Neural progenitor cell (in vitro differentiated cells): ENCODE data around the gene SLC25A12. TPM values are rescaled to one million over a fixed set of nuclear protein-coding genes. Genes with fewer than 3 reads are reported as not detected.

Source experiments
- DNase-seq: peaks from one replicate; pipeline ENCODE4 v3.0.0-alpha.2; 2016; ENCODE audit warnings: low spot score
- H2AFZ ChIP-seq: fragments of 200-600 bp; sonication (generic); replicated peaks from 2 replicates; pipeline ENCODE4 v1.6.1; 2016; ENCODE audit warnings: antibody characterized with exemption
- H3F3A ChIP-seq: fragments of 200-600 bp; sonication (generic); 2 replicates; pipeline ENCODE4 v1.6.1; 2016; ENCODE audit warnings: antibody characterized with exemption, low read depth
- H3K27ac ChIP-seq: fragments of 200-600 bp; sonication (generic); 2 replicates; pipeline ENCODE4 v1.5.1; 2016; ENCODE audit warnings: mild to moderate bottlenecking
- H3K27me3 ChIP-seq: fragments of 200-600 bp; sonication (generic); 2 replicates; pipeline ENCODE4 v1.6.1; 2016; ENCODE audit warnings: mild to moderate bottlenecking, moderate library complexity
- H3K36me3 ChIP-seq: fragments of 200-600 bp; sonication (generic); 2 replicates; pipeline ENCODE4 v1.5.1; 2016
- H3K4me1 ChIP-seq: fragments of 200-600 bp; sonication (generic); 2 replicates; pipeline ENCODE4 v1.6.1; 2016; ENCODE audit warnings: mixed run types
- H3K4me2 ChIP-seq: fragments of 200-600 bp; sonication (generic); 2 replicates; pipeline ENCODE4 v1.6.1; 2016
- H3K4me3 ChIP-seq: fragments of 200-600 bp; sonication (generic); 2 replicates; pipeline ENCODE4 v1.5.1; 2016
- H3K79me2 ChIP-seq: fragments of 200-600 bp; sonication (generic); 2 replicates; pipeline ENCODE4 v1.6.1; 2016; ENCODE audit warnings: low read depth
- H3K9ac ChIP-seq: fragments of 200-600 bp; sonication (generic); 2 replicates; pipeline ENCODE4 v1.6.1; 2016
- H3K9me3 ChIP-seq: fragments of 200-600 bp; sonication (generic); 2 replicates; pipeline ENCODE4 v1.5.1; 2016; ENCODE audit warnings: low read depth
- H4K20me1 ChIP-seq: fragments of 200-600 bp; sonication (generic); 2 replicates; pipeline ENCODE4 v1.6.1; 2016; ENCODE audit warnings: low read depth
- H3K27ac Mint-ChIP-seq: 3 replicates; pipeline ENCODE4 v1.8.0; 2021; ENCODE audit warnings: mixed read lengths
- H3K27me3 Mint-ChIP-seq: 2 replicates; pipeline ENCODE4 v1.8.0; 2022; ENCODE audit warnings: low read depth, mild to moderate bottlenecking, inconsistent platforms, moderate library complexity, mixed read lengths; ENCODE audit not compliant: insufficient read depth
- H3K36me3 Mint-ChIP-seq: 3 replicates; pipeline ENCODE4 v1.8.0; 2021; ENCODE audit warnings: mixed read lengths
- H3K4me1 Mint-ChIP-seq: 3 replicates; pipeline ENCODE4 v1.8.0; 2021; ENCODE audit warnings: mixed read lengths
- H3K4me3 Mint-ChIP-seq: 3 replicates; pipeline ENCODE4 v1.8.0; 2021; ENCODE audit warnings: mild to moderate bottlenecking, moderate library complexity, mixed read lengths
- H3K9me3 Mint-ChIP-seq: 3 replicates; pipeline ENCODE4 v1.8.0; 2020; ENCODE audit warnings: mixed read lengths
- EZH2 ChIP-seq: fragments of 200-600 bp; sonication (generic); IDR thresholded peaks from 2 replicates; pipeline ENCODE4 v1.6.1; 2017; ENCODE audit warnings: antibody characterized with exemption, mild to moderate bottlenecking, moderate library complexity
- EZH2phosphoT487 ChIP-seq: fragments of 200-600 bp; sonication (generic); IDR thresholded peaks from 2 replicates; pipeline ENCODE4 v1.6.1; 2017; ENCODE audit warnings: antibody characterized with exemption
- total RNA-seq: library from RNA; depleted of rRNA; stranded (reverse); fragments of >200 nt; gene quantifications from 2 replicates; pipeline ENCODE4 v1.2.3, GENCODE V29; 2015; ENCODE audit warnings: low replicate concordance
- TF ChIP-seq, protein P1 (sequence below): fragments of 200-600 bp; sonication (generic); IDR thresholded peaks from 2 replicates; pipeline ENCODE4 v1.5.1; 2017; ENCODE audit warnings: antibody characterized with exemption, mild to moderate bottlenecking

SLC25A12 gene
- total RNA-seq, 1 donor from 2014 or later = 1.4 TPM

DNA sequence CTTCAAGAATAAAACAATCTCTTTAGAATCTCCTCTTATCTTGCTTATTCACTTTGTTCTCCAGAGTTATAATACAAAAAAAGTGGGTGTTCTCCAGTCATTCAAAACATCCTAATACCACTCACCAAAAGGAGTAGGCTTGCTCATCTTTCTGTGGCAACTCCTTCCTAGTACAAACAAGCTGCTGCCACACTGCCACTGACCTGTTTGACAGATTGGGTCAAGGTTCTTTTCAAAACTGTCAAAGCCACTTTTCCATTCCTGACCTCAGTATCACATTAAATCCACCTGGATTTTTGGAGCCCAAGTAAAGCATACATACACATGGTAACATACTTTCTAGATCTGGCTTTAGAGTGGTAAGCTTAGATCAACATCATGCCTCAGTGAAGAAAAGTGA lies 59.8 kb downstream of the SLC25A12 start:
- Histone ChIP-seq H3F3A (no peaks in the 10 kb centered on the region), H3K27me3 (no peaks in the 10 kb centered on the region), H4K20me1 (no peaks in the 10 kb centered on the region), H3K36me3 (peaks cover 10% of the 10 kb centered on the region), H3K4me3 (no peak overlapping the region), H2AFZ (no peak overlapping the region), H3K4me2 (no peak overlapping the region), H3K9me3 (peaks cover 27% of the 10 kb centered on the region), H3K27ac (no peak overlapping the region), H3K79me2 (no peaks in the 10 kb centered on the region), H3K4me1 (no peaks in the 10 kb centered on the region), H3K9ac (no peak overlapping the region)
- no peak overlapping the region for H3K4me3 Mint-ChIP-seq
- no peak for DNase-seq
- no peaks in the 10 kb centered on the region for H3K27me3 Mint-ChIP-seq
- peaks cover 74% of the 10 kb centered on the region for H3K36me3 Mint-ChIP-seq
- peaks cover 39% of the 10 kb centered on the region for H3K9me3 Mint-ChIP-seq
- no peaks in the 10 kb centered on the region for H3K4me1 Mint-ChIP-seq
- TF ChIP-seq, protein P1, sequence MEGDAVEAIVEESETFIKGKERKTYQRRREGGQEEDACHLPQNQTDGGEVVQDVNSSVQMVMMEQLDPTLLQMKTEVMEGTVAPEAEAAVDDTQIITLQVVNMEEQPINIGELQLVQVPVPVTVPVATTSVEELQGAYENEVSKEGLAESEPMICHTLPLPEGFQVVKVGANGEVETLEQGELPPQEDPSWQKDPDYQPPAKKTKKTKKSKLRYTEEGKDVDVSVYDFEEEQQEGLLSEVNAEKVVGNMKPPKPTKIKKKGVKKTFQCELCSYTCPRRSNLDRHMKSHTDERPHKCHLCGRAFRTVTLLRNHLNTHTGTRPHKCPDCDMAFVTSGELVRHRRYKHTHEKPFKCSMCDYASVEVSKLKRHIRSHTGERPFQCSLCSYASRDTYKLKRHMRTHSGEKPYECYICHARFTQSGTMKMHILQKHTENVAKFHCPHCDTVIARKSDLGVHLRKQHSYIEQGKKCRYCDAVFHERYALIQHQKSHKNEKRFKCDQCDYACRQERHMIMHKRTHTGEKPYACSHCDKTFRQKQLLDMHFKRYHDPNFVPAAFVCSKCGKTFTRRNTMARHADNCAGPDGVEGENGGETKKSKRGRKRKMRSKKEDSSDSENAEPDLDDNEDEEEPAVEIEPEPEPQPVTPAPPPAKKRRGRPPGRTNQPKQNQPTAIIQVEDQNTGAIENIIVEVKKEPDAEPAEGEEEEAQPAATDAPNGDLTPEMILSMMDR = no peak
- TF ChIP-seq EZH2 = no peak
- no peak for TF ChIP-seq EZH2phosphoT487
- H3K27ac Mint-ChIP-seq = no peak overlapping the region

DNA sequence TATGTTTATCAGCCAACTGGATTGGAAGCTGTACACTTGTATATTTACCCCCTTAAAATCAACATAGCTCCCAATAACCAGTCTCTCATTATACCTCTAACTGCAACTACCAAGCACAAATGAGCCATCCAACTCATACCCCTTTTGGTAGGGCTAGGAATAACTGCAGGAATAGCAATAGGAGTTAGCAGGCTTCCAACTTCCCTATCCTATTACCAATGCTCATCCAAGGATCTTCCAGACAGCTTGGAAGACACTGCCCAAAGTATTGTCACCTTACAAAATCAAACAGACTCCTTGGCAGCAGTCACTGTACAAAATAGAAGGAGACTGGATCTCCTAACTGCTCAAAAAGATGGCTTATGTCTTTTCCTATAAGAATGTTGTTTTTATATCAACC lies 61.6 kb downstream of the SLC25A12 start:
- no peak for DNase-seq
- H3K4me3 Mint-ChIP-seq = no peak overlapping the region
- H3F3A ChIP-seq = no peaks in the 10 kb centered on the region
- peaks cover 54% of the 10 kb centered on the region for H3K9me3 Mint-ChIP-seq
- H3K4me2 ChIP-seq = no peak overlapping the region
- H3K4me1 ChIP-seq = no peaks in the 10 kb centered on the region
- H3K9me3 ChIP-seq = peaks cover 27% of the 10 kb centered on the region
- TF ChIP-seq, protein P1 = no peak
- TF ChIP-seq EZH2 (no peak), EZH2phosphoT487 (no peak)
- H3K4me1 Mint-ChIP-seq = no peaks in the 10 kb centered on the region
- H3K4me3 ChIP-seq = no peak overlapping the region
- H3K27me3 ChIP-seq = no peaks in the 10 kb centered on the region
- H3K27ac ChIP-seq = no peak overlapping the region
- peaks cover 10% of the 10 kb centered on the region for H3K36me3 ChIP-seq
- H3K9ac ChIP-seq = no peak overlapping the region
- no peaks in the 10 kb centered on the region for H3K79me2 ChIP-seq
- H3K27ac Mint-ChIP-seq = no peak overlapping the region
- no peak overlapping the region for H2AFZ ChIP-seq
- H4K20me1 ChIP-seq = no peaks in the 10 kb centered on the region
- no peaks in the 10 kb centered on the region for H3K27me3 Mint-ChIP-seq
- H3K36me3 Mint-ChIP-seq = peaks cover 87% of the 10 kb centered on the region

DNA sequence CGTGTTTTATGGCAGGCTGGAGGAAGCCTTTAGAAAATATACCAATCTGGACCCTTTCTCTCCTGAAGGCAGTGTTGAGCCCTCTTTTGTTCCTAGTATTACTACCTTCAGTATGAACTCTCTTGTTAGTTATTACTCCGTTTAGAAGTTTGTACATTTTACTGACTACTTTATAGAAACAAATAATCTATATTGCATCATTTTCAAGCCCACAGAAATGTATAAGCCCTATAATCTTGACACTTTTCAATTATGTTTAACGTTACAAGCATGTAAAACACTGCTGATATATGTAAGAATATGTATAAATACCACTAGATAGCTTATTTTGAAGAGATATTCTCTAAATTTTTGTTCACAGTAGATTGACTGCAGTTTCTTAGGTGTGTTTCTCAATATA lies 64.0 kb downstream of the SLC25A12 start:
- no peak overlapping the region for H3K27ac ChIP-seq
- no peaks in the 10 kb centered on the region for H3K79me2 ChIP-seq
- H3K27ac Mint-ChIP-seq = no peak overlapping the region
- H3K36me3 Mint-ChIP-seq = peaks cover 79% of the 10 kb centered on the region
- H3K9me3 Mint-ChIP-seq = peaks cover 54% of the 10 kb centered on the region
- H3F3A ChIP-seq = no peaks in the 10 kb centered on the region
- H3K36me3 ChIP-seq = peaks cover 10% of the 10 kb centered on the region
- H2AFZ ChIP-seq = no peak overlapping the region
- H3K9ac ChIP-seq = no peak overlapping the region
- DNase-seq = no peak
- no peaks in the 10 kb centered on the region for H4K20me1 ChIP-seq
- H3K4me1 Mint-ChIP-seq = no peaks in the 10 kb centered on the region
- H3K4me1 ChIP-seq = no peaks in the 10 kb centered on the region
- TF ChIP-seq, protein P1 = no peak
- TF ChIP-seq EZH2phosphoT487 (no peak), EZH2 (no peak)
- H3K4me3 Mint-ChIP-seq = no peak overlapping the region
- no peaks in the 10 kb centered on the region for H3K27me3 ChIP-seq
- no peak overlapping the region for H3K4me2 ChIP-seq
- peaks cover 27% of the 10 kb centered on the region for H3K9me3 ChIP-seq
- no peaks in the 10 kb centered on the region for H3K27me3 Mint-ChIP-seq
- no peak overlapping the region for H3K4me3 ChIP-seq
